ENCODE measurements around the gene FBXL19.

GRCh38 chr16:30951193-30951592, 27.8 kb downstream of the FBXL19 start:
- TF ChIP-seq GATA2 (IDR thresholded peaks at IDR 0.05; ENCODE audit: low read depth, low read length), result no peak
- no peak for TF ChIP-seq GATA3 (IDR thresholded peaks at IDR 0.05; ENCODE audit: low read depth, low read length)

All from SH-SY5Y (cell line).